ENCODE data around the gene CAPN8.

DNA sequence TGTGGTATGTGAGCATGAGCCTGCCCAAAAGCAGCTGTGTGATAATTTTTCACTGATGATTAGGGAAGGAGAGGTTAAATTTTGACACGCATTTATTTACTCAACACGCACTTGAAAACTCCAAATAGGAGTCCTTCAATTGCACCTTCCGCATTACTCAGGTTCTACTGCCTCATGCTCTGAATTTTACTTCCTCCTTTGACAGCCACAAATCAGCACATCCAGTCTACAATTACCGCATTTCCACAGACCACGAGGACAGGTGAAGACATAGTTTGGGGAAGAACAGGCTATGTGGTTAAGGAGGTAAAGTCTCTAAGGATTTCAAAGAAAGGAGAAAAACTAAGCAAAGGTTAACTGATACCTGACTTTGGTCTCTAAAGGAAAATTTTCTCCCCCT is 2.6 kb downstream of the CAPN8 start:
- TF ChIP-seq RXRA (IDR thresholded peaks at IDR 0.05; ENCODE audit: borderline replicate concordance, low read depth) (no peak), YY1 (IDR thresholded peaks at IDR 0.05; ENCODE audit: low read depth) (no peak), FOXM1 (IDR thresholded peaks at IDR 0.05; ENCODE audit: low read depth) (no peak), RCOR1 (IDR thresholded peaks at IDR 0.05; ENCODE audit: low read length) (no peak), GATA2 (CRISPR knock-in tag; IDR thresholded peaks at IDR 0.05) (no peak)
- TF ChIP-seq, protein P1, sequence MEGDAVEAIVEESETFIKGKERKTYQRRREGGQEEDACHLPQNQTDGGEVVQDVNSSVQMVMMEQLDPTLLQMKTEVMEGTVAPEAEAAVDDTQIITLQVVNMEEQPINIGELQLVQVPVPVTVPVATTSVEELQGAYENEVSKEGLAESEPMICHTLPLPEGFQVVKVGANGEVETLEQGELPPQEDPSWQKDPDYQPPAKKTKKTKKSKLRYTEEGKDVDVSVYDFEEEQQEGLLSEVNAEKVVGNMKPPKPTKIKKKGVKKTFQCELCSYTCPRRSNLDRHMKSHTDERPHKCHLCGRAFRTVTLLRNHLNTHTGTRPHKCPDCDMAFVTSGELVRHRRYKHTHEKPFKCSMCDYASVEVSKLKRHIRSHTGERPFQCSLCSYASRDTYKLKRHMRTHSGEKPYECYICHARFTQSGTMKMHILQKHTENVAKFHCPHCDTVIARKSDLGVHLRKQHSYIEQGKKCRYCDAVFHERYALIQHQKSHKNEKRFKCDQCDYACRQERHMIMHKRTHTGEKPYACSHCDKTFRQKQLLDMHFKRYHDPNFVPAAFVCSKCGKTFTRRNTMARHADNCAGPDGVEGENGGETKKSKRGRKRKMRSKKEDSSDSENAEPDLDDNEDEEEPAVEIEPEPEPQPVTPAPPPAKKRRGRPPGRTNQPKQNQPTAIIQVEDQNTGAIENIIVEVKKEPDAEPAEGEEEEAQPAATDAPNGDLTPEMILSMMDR (IDR thresholded peaks at IDR 0.05), result no peak

All from SK-N-SH (cell line).